ENCODE measurements around the gene ARL8A. TPM values are rescaled to one million over a fixed set of nuclear protein-coding genes. Genes with fewer than 3 reads are reported as not detected.
"Not testable (repeated sequence)": the region's sequence is repeated elsewhere in the genome, so short reads cannot be mapped to it uniquely, and the experiment has no call there.

The ARL8A gene
- total RNA-seq, 1 donor from 2014 or later: 106 TPM

DNA sequence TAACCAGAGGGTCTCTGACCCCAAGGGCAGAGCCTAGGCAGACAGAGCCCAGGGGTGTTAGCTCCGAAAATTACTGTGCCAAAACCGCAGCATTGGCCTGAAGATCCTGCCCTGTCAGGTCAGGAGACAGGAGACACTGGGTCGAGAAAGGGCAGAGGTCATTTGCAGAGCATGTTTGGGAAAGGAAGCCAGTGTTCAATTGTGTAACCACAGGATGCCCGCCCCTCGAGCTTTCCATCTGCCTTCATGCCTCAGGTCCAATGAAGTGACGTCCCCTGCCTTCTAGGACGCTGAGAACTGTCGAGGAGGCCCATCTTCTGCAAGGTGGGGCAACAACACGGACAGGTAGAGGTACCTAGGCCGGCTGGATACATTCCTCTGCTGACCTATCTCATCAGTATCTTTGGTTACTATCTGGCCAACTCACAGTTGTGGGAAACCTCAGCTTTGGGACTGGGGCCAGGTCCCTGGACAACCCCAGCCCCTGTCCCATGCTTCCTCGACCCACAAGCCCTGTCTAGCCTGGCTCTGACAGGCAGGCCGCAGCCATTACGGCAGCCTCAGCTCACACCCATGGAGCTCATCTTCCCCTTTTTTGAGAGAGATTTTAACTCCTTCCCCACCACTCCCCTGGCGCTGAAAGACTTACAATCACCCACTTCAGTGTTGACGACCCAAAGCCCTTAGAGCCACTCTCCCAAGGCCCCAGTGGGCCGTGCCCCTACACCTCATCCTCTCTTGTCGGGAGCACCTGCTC is 1.3 kb downstream of the ARL8A start:
- DNase-seq (ENCODE audit: low spot score): no peak

DNA sequence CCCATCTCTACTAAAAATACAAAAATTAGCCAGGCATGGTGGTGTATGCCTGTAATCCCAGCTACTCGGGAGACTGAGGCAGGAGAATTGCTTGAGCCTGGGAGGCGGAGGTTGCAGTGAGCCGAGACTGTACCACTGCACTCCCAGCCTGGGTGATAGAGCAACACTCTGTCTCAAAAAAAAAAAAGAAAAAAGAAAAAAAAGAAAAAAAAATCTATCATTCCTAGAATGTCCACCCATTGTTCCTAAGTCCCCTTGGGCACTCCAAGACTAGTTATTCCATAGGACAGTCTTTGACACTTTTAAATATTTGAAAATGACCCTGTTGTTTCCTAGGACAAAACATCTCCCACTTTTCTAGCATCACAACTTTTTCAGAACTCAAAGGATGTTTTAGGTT is 3.1 kb downstream of the ARL8A start:
- DNase-seq (ENCODE audit: low spot score): not testable (repeated sequence)

DNA sequence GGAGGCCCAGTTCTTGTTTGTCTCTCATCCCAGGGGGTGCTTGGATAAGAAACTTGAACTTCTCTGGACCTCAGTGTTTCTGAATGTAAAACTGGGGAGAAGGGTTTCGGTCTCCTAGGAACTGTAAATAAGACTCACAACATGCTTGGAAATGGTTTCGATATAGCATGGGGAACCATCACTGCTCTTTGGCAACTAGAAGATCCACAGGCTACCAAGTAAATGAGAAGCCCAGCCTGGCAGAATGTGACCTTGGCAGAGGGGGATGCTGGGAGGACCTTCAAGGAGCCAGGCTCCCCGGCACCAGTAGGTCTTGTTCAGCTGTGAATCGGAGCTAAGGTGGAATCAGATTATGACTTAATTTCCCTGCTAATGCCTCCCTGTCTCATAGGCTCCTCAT is 3.7 kb downstream of the ARL8A start:
- no peak for DNase-seq (ENCODE audit: low spot score)

DNA sequence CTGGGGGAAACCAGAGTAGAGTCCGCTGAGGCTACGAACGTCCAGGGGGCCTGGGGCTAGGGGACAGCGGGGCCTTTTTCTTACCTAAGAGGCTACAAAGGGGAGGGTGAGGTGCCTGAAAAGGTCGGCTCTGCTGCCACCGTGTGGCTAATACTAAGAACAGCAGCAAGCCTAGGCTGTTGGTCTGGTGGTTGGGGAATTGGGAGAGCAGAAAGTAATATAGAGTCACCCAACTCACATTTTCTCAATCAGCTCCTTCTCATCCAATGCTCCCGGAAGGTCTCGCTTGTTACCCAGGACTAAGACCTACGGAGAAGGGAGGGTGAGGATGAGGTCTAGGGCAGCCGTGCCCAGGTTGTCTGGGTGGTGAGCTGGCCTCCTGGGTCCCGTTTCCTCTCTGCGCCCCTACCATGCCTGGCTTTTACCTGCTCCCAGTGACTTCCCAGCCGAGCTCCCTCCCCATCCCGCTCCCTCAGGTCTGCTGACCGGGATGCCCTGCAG is 9.3 kb downstream of the ARL8A start:
- no peak for DNase-seq (ENCODE audit: low spot score)

DNA sequence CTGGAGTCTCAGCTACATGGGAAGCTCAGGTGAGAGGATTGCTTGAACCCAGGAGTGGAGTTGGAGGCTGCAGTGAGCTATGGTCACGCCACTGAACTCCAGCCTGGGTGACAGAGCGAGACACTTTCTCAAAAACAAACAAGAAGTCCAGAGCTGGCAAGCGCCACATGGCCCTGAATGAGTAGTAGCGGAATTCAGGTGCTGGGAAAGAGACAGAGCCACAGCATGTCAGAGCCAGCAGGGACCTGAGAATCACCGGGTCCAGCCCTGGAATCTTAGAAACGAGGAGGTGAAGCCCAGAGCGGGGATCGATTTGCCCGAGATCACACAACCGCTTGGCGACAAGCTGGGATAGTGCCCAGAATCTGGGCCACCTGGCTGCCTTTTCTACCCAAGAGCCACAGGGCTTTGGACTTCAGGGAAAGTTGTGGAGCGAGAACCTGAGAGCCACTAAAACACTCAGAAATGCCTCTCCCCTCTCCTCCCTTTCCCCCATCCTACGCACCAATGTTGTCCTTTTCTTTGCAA is 9.8 kb downstream of the ARL8A start:
- no peak for DNase-seq (ENCODE audit: low spot score)

DNA sequence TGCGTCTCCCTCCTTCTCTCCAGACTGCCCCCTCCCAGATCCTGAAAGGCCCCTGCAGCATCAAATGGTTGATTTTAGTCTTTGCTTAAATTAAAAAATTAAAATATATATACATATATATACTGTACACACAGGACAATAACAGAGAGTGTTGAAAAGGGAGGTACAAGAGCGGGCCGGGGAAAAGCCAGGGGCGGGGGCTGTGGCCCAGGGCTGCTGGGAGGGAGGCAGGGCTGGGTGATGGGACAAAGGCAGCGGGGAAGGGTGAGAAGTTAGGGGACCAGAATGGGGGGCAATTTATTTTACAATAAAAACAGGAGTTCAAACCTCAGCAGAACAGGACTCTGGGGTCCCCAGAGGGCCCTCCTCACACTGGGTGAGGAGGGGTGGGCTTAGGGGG is 10.5 kb downstream of the ARL8A start:
- no peak for DNase-seq (ENCODE audit: low spot score)

DNA sequence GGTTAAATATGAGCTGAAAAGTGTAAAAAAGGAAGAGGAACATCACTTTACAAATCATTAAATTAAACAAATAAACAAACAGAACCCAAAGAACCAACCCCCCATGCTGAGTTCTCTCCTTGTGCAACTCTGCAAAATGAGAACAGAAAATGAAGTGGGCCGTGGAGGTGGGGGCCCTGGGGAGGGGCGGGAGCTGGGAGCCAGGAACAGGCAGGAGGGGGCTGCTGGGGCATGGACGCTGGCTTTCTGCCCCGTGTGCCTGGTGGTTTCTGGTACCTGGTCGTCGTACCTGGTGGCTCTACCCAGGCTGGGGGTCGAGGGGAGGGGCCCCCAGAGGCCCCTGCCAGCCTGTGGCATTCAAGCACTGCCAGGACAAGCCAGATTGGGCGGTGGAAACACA is 11.0 kb downstream of the ARL8A start:
- no peak for DNase-seq (ENCODE audit: low spot score)

DNA sequence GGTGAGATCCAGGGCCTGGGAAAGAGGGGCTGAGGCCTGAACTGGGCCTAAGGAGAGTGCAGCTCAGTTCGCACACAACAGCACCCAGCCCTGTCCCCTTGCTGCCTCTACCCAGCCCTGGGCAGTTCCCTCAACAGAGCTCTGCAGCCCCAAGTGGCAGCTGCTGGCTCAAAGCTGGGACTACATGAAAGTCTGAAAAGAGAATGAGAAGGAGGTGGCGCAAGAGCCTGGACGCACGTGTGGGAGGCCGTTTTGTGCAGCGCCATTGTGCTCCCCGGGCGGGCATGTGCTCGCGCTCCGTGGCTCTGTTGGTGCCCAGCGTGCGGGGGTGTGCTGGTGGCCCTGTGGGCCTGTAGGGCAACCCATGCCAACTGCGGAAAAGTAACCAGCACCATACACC is 11.5 kb downstream of the ARL8A start:
- DNase-seq (ENCODE audit: low spot score): no peak

DNA sequence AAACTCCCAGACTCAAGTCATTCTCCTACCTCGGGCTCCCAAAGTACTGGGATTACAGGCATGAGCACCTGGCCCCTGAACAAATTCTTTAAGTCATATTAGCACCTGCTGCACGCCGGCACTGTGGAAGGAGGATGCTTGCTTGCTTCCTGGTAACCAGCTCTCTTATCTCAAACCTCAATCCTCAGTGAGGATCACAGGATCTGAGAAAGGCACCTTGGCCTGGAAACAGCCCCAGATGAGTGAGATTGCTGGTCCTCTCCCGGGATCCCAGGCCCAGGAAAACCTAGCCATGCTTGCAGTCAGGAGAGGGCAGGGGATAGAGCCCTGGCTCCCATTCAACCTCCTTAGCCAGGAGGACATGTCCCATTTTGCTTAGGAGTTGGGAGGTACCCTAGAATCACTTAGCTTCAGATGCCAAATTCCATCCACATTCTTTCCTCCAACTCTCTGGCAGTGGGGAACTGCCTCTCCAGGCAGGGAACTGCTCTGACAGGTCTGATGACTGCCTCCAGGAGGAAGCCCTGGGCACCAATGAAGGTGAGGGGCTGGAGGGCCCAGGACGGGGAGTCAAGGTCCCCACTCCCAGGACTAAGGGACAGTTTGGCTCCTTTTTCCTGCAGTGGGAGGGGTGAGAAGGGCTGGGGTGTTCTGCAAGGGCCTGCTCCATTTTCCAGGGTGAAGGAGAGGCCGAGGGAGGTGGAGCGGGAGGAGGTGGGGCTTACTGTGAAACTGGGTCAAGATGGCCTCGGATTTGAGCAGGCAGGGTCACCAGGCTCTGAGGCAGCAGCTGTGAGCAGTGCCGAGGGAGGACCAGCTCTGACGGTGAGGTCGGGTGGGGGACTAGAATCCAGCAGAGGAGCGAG is 12.3 kb downstream of the ARL8A start:
- DNase-seq (ENCODE audit: low spot score): no peak

DNA sequence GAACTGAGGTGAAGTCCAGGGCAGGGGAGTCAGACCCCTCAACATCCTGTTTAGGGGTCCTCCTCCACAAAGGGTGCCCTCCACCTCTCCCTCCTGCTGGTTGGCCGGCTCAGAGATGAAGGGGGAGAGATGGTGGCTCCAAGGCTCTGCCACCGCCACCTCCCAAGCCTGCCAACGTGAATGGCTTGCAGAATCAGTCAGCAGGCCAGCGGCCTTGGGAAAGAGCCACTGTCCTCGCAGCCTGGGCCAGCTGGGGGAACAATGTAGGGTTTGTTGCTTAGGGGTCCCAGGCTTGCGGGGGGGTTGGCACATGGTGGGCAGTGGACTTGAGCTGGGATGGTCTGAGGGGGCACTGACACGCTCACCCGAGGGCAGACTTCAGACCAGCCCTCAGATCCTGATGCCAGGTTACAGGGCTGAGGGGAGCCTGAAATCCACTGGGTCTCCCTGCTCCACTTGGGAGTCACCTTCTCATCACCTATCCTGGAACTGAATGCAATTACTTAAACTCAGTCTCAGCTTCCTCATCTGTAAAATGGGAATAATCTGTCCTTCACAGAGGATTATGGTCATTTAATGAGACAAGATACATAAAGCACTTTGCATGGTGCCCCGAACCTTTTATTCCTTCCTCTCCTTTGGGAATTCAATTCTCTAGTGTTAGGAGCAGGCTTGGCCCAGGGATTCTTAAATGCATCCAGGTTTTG is 13.6 kb downstream of the ARL8A start:
- DNase-seq (ENCODE audit: low spot score): no peak

DNA sequence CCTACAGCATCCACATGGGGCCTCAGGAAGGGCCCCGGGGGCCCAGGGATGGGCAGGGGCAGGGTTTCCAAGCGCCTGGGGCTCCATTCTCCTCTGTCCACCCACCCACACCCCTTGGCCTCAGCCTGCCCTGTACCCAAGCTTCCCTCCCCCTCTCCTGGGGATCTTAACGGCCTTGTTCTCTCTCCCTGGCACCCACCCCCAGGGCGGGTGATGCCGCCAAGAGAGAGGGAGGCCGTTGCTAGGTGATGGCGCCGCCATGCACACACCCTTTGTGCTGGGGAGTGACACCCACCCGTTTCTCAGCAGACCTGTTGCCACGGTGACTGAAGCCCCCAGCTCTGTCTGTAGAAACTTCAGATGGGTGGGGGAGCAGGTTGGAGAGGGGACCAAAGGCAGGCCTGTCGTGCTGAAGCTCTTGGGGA is 14.2 kb downstream of the ARL8A start:
- no peak for DNase-seq (ENCODE audit: low spot score)

DNA sequence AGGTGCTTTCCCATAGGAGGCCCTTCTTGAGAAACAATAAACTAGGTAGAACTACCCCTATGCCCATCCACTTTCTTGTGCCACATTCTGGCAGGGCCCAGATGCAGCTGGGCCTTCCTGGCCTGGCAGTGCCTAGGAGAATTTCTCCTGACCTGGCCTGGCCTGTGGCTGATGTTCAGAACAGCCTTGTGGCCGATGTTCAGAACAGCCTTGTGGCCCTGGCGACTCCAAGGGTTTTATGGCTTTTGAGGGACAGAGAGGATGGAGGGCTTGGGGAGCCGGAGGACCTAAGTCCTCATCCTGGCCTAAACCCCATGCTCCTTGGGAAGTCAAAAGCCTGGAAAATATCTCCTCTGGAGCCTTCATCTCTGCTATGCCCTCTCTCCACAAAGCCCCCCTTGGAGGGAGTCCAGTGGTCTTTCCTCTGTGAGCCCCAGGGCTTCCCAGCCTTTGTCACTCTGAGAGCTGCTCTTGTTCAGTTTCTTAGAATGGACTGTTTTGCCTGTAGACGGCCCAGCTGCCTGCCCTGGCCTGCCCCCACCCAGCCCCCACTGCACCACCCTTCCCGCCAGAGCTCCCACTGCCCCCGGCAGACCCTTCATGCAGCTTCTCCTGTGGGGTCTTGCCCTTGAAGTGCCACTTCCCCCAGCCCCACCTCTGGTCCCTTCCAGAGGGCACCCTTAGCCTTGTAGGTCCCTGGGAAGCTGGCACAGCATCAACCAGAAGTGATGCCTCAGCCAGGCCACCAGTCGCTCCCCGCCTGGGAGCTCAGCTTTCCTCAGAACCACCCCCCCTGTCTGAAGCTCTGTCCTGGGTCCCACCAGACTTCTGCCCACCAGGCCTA is 14.9 kb downstream of the ARL8A start:
- DNase-seq (ENCODE audit: low spot score): no peak

DNA sequence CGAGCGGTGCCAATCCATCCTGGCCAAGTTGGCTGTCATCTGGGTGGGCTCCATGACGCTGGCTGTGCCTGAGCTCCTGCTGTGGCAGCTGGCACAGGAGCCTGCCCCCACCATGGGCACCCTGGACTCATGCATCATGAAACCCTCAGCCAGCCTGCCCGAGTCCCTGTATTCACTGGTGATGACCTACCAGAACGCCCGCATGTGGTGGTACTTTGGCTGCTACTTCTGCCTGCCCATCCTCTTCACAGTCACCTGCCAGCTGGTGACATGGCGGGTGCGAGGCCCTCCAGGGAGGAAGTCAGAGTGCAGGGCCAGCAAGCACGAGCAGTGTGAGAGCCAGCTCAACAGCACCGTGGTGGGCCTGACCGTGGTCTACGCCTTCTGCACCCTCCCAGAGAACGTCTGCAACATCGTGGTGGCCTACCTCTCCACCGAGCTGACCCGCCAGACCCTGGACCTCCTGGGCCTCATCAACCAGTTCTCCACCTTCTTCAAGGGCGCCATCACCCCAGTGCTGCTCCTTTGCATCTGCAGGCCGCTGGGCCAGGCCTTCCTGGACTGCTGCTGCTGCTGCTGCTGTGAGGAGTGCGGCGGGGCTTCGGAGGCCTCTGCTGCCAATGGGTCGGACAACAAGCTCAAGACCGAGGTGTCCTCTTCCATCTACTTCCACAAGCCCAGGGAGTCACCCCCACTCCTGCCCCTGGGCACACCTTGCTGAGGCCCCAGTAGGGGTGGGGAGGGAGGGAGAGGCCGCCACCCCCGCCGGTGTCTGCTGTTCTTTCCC is 16.5 kb downstream of the ARL8A start:
- DNase-seq (ENCODE audit: low spot score): no peak

DNA sequence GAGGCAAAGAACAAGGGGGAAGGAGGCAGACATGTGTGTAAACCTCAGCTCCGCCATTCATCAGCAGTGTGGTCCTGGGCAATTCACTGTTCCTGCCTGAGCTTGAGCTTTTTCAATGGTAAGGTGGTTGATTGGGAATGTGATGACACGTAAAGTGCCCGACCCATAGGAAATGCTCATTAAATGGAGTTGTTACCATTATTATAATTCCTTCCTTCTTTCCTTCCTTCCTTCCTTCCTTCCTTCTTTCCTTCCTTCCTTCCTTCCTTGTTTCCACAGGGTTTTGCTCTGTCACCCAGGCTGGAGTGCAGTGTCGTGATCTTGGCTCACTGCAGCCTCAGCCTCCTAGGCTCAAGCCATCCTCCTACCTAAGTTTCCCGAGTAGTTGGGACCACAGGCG is 17.5 kb downstream of the ARL8A start:
- DNase-seq (ENCODE audit: low spot score): no peak

DNA sequence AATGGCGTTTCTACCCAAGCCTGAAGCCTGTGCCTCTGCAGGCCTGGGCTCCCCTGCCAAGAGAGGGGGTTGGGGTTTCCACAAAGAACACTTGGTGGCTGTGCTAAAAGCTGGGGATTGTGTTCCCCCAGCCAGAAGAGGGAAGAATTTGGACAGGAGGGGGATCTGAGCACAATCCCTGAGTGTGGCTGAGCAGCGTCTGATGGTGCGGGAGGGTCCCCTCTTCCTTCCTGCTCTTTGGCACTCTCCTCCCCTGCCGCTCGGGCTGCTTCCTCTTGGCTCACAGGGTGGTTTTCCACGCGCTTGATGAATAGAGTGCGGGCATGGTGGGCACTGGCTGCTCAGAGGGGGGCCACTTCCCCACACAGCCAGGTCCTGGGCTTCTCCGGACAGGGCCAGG is 18.1 kb downstream of the ARL8A start:
- DNase-seq (ENCODE audit: low spot score): no peak

DNA sequence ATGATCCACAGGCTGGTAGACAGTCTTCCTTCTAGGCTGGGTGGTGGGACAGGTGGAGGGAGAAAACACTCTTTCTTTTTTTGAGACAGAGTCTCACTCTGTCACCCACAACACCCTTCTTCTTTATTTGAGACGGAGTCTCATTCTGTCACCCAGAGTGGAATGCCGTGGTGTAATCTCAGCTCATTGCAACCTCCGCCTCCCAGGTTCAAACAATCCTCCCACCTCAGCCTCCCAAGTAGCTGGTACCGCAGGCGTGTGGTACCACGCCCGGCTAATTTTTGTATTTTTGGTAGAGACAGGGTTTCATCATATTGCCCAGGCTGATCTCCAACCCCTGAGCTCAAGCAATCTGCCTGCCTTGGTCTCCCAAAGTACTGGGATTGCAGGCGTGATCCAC is 18.9 kb downstream of the ARL8A start:
- DNase-seq (ENCODE audit: low spot score): no peak

DNA sequence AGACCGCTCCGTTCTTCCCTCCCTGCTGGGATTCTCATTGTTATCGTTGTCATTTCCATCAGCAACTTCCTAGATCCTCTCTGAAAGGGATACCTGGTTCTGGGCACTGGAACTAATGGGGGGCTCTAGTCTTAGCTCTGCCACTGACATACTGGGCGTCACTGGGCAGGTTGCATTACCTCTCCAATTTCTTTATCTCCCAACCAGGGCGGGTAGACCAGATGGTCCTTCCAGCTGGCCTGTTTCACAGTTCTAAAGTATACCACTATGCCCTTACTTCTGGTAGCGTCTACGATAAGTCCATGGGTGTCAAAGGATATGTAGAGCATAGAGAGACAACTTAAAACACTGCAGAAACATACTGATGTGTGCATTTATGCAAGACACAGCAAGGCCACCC is 20.4 kb downstream of the ARL8A start:
- no peak for DNase-seq (ENCODE audit: low spot score)

DNA sequence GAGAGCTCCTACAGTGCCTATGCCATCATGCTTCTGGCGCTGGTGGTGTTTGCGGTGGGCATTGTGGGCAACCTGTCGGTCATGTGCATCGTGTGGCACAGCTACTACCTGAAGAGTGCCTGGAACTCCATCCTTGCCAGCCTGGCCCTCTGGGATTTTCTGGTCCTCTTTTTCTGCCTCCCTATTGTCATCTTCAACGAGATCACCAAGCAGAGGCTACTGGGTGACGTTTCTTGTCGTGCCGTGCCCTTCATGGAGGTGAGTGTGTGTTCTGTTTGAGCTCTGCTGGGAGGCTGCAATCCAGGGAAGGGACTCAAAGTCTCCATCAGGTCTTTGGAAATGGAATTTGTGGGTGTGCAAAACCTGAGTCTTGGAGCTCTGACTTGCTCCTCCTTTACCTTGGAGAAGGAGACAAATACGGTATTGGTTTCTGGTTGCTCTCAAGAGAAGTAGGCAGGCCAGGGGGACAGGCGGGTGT is 21.2 kb downstream of the ARL8A start:
- DNase-seq (ENCODE audit: low spot score): no peak

DNA sequence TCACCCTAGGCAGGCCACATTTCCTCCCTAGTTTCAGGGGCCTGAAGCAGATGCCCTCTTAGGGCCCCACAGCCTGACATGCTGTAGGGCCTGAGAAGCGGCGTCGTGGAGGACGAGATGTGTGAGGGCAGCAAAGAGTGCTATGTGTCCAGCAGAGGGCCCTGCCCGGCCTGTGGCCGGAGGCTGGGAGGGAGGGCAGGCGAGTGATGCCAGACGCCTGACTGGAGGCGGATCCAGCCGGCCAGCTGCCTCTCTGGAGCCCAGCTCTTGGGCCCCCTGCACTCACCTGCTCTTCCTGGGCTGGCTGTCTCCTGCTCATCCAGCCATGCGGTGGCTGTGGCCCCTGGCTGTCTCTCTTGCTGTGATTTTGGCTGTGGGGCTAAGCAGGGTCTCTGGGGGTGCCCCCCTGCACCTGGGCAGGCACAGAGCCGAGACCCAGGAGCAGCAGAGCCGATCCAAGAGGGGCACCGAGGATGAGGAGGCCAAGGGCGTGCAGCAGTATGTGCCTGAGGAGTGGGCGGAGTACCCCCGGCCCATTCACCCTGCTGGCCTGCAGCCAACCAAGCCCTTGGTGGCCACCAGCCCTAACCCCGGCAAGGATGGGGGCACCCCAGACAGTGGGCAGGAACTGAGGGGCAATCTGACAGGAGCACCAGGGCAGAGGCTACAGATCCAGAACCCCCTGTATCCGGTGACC is 21.8 kb downstream of the ARL8A start, which contains the start of gene GPR37L1:
Gene GPR37L1, plus strand, starts transcription at position 279 of the 697 bp plus-strand sequence. Its CDS starts 47 bp downstream, at position 326.
- no peak for DNase-seq (ENCODE audit: low spot score)

Measured in mesenteric fat pad (tissue), 1 donor.